Measurements from ENCODE around the gene FERMT2.
"Not testable (repeated sequence)": the region's sequence is repeated elsewhere in the genome, so short reads cannot be mapped to it uniquely, and the experiment has no call there.

Gene FERMT2

DNA sequence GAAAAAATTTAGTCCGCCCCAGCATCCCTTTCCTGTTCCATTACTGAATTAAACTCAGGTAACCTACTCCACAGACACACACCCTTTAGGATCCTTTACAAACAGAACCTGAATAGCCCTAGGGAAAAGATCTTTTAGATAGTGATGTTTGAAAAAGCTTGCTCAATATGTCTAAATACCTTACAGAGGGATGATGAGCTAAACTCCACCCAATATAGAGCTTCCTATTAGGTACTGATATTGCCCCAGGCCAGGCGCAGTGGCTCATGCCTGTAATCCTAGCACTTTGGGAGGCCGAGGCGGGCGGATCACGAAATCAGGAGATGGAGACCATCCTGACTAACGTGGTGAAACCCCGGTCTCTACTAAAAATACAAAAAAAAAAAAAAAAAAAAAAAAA is 50.1 kb downstream of the FERMT2 start:
- DNase-seq, result no peak

DNA sequence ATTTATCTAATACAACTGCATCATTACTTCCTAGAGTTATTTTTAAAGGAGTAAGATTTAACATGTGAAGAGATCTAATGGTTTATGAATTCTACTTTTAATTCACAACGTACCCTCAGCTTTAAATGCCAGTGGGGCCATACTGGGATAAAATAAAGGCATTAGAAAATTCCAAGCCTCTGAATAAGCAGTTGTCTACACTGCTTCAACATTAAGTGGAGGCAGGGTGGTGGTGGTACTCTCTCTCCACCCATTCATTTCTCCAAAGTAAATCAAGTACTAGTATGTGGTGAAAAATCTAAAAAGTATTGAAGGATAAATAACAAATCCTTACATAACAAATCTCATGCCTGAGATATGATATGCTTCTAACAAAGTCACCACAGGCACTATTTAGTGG is 52.4 kb downstream of the FERMT2 start:
- DNase-seq, result no peak

DNA sequence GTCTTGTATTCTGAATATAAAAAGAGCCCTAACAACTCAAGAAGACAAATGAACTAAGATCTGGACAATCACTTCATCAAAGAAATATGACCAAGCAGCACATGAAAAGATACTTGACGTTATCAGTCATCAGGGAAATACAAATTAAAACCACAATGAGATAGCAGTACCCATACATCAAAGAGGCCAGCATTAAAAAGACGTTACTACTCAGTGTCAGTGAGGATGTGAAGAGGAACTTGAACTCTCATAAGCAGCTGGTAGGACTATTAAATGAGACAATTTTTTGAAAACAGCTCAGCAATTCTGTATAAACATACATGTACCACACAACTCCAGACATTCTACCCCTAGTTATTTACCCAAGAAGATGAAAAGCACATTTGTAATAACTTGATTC is 55.9 kb downstream of the FERMT2 start:
- DNase-seq, result no peak

DNA sequence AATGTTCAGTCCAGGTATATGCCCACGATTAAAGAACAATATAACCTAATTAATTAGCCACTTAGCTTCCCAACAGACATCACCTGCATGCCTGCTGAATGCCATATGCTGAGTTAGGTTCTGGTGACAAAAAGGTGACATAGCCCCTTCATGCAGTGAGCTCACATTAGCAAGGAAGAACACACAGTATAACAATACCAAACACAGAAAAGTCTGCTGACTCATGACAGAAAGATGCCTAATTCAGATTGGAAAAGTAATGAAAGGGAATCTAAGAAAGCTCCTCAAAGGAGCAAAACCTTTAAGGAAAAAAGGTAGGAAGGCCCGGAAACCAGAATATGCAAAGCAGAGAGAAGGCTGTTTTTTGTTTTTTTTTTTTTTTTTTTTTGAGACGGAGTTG is 59.0 kb downstream of the FERMT2 start:
- no peak for DNase-seq

DNA sequence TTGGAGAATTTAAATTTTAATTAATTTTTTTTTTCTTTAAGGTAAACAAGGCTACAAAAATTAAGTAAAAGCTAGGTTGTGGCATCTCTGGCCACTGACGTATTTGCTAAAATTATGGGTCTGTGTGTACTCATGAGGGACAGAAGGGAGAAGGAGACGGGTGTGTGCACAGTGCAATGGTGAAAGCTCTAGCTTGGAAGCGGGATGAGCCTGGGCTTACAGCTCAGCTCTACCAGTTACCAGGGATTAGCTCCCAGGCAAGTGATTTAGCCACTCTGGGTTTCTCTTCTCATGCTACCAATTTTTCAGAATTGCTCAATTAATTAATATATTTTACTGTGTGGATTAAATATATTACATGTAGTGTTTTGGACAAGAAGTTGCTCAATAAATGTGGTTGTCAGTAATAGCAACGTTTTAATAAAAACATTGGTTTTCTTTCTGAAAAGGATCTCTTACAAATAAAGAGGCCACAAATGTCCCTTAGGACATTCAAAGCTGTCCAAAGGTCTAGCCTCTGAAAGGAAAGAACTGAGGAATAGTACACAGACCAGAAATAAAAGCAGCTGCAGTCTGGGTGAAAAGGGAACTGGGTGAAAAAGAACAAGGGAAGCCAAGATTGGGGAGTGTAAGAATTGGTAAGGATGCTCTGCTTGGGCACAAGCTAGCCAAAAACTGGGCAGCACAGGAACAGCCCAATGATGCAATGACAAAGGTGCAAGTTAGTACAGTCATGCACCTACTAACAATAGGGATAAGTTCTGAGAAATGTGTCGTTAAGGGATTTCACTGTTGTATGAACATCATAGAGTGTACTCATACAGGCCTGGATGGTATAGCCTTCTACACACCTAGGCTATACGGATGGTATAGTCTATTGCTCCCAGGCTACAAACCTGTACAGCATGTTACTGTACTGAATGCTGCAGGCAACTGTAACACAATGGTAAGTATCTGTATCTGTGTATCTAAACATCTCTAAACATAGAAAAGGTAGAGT is 61.7 kb downstream of the FERMT2 start:
- no peak for DNase-seq

DNA sequence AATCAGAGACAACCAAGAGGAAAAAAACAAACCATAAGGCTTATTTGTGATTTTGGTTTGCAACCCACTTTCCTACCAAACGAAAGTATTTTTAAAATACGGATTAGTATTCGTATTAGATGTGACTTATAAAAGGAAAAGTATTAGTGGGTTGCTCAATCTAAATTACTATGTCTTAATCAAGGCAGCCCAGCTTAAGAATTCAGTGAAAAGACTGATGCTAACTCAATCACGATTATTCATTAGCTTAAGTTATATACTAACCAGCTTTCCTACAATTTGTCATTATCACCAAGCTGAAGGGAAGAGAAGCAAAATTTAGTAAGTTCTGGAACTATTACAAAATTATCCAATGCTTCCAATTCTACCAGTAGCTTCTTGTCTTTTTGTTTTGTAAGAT is 62.7 kb downstream of the FERMT2 start:
- DNase-seq, result no peak

DNA sequence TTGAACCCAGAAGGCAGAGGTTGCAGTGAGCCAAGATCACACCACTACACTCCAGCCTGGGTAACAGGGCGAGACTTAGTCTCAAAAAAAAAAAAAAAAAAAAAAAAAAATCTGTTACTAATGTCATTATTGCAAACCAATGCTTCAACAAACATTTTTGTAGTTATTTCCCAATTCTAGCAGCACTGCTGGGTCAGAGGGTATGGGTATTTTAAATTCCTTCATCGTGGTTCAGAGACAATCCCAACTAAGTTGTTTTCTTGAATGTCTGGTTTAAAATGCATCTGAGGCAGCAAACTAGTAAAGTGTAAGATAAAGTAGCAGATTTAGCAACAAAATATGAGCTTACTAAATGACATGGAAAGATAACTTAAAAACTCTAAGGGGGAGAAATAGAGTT is 65.6 kb downstream of the FERMT2 start:
- DNase-seq, result no peak

DNA sequence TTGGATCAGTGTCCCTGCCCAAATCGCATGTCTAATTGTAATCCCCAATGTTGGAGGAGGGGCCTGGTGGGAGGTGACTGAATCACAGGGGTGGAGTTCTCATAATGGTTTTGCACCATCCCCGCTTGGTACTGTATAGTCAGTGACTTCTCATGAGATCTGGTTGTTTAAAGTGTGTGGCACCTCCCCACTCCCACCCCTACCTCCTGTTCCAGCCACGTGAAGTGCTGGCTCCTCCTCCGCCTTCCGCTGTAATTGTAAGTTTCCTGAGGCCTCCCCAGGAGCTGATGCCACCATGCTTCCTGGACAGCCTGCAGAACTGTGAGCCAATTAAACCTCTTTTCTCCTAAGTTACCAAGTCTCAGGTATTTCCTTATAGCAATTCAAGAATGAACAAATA is 67.2 kb downstream of the FERMT2 start:
- DNase-seq, result no peak

DNA sequence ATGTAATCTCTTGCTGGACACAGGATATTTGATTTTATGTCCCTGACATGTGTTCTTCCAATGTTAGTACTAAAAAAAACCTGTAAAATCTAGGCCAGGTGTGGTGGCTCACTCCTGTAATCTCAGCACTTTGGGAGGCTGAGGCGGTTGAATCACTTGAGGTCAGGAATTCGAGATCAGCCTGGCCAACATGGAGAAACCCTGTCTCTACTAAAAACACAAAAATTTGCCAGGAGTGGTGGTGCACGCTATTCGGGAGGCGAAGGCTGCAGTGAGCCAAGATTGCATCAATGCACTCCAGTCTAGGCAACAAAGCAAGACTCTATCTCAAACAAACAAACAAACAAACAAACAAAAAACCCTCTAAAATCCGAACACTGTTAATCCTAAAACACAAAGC is 68.0 kb downstream of the FERMT2 start:
- DNase-seq, result no peak

DNA sequence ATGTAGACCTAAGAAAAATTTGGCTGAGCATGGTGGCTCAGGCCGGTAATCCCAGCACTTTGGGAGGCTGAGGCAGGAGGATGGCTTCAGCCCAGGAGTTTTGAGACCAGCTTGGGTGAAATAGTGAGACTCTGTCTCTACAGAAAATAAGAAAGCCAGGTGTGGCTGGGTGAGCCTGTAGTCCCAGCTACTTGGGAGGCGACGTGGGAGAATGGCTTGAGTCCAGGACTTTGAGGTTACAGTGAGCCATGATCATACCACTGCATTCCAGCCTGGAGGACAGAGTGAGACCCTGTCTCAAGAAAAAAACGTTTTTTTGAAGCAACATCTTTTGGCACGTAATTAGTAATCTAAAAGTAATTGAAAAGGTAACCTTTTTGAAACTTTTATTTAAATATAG is 70.9 kb downstream of the FERMT2 start:
- DNase-seq, result no peak

DNA sequence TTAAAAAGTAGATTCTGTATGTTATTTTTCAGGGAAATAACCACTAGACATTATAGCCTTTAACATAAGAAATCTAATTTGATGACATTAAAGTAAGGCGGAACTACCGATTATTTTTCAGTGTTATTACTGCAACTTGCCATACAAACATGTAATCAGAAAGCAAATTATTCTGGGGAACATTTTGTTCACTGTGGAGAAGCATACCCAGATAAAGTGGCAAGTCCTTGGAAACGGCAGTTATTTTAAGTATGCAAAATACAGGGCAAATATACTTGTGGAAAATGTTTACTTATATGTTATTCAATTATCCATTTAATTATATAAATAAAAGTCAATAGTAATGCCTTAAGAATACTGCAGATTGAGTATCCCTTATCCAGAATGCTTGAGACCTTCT is 71.9 kb downstream of the FERMT2 start:
- DNase-seq, result no peak

DNA sequence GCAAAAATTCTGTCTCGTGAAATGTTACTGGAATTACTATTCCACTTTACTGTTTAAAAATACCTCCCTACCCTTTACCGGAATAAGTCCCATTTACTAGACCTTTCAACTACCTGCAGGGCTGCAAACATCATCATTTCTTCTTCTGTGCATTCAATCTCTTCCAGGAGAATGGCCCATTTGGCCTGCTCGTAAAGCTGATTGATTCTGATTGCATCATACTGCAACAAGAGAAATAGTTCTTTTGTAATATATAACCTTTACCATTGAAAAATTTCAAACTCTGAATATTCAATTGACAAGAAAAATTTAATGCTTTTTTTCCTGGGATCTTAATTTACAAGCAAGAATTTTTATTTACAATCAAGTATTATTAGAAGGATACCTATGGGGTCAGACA is 72.4 kb downstream of the FERMT2 start:
- DNase-seq, result no peak

DNA sequence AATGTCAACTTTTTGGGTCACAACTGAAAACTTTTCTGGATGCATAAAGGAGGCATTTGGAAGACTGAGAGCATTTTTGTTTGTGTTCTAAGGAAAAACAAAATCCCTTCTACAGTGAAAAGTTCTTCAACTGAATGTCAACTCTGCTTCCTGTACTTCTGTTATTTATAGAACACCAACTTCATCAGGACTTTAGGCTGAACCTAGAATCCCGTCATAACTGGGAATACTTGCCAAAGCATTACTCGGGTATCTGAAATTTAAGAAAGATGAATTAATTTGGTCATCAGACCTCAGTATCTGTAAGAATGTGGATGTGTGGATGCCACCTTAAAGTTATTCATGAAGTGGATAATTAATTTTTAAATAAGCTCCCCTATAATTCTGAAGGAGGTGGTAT is 73.2 kb downstream of the FERMT2 start:
- no peak for DNase-seq

DNA sequence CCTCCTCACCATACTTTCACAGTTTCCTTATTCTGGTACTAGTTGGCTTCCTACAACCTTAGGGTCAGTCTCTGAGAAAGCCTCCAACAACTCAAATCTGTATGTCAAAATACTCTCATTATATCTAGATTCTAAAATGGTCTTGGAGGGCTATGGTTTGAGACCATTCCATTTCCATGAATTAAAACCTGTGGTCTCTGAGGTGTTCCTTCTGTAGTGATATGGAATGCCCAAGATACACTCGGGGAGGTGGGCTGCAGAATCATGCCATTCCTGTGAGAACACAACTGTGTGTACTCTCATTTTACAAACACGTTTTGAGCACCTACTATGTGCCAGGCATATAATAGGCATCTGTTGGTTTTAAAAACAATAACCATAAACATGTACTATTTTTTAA is 74.0 kb downstream of the FERMT2 start:
- no peak for DNase-seq

DNA sequence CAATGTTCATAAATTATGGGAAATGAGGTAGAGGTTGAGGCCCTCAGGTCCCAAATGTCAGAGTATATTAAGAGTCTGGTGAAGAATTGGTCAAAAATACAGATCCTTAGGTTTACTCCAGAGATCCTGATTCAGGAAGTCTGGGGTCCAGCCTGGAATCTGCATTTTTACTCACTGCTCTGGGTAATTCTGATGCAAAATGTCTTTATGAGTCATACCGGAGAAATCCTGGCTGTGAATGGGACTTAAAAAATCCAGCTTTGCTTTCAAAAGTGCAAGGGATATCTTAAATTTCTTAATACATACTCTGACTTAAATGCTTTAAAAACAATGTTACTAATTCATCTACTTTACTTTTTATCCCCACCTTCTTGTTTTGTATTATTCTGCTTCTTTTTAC is 74.5 kb downstream of the FERMT2 start:
- no peak for DNase-seq

DNA sequence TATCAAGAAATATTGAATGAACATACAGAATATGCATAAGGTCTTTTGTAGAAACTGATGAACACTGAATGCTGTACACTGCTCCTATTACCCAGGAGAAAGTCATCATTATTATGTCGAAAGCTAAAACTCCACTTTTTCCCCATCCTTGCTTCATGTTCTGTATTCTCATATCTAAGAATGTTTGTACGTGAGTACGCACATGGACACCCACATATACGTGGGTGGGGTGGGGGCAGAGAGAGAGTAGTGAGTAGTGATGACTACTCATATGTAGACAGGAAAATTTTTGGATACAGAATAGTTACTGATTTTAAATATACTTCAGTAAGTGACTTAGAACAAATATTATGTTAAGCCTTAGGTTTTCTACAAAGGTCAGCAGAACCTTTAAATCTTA is 75.1 kb downstream of the FERMT2 start:
- no peak for DNase-seq

DNA sequence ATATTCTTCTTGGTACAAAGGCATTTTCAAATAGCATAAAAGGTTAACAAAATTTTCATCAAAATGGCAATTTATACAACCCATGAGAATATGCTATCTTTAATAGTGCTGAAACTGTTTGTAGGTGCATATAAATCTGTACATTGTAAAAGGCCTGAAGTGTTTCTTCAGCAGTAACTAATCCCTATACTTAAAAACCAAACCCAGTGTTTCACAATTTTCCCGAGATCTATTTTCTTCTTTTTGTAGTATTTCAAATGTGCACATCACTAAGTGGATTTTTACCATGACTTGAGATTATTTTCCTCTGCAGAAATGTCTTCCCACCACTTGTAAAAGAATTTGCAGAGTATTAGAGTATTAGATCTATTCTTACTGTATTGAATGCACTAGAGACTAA is 76.5 kb downstream of the FERMT2 start:
- DNase-seq, result no peak

DNA sequence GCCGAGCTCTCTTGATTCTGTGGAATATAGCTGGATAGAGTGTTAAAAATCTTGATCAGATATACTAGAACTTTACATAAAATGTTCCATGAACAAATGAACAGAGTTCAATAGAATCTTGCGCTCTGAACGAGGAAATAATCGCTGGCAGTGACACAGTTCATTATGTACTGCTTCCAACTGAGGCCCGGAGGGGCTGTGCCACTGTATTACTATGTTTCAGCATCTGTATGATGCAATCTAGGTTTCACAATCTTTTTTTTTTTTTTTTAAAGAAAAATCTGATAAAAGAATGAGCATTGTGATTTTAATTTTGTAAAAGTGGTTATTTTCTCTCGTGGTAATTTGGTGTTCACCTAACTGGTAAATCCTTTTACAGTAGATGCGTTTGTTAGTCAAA is 77.2 kb downstream of the FERMT2 start:
- DNase-seq, result no peak

DNA sequence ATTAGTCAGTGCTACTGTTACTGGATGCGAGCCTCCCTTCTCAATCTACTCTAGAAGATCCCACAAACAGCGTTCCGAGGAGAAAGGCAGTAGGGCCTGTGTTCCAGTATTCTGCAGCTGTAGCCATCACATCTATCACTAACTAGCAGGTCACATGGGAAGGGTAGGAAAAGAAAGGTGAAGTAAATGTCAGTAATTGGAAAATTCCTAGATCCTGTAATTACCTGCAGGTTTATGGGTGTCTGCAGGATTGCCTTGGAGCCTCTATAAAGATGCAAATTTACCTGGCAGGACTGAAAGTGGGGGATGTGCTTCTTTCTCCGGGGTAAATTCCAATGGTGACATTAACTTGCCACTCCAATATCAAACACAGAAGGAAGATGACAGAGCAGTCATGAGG is 77.8 kb downstream of the FERMT2 start:
- DNase-seq, result no peak

DNA sequence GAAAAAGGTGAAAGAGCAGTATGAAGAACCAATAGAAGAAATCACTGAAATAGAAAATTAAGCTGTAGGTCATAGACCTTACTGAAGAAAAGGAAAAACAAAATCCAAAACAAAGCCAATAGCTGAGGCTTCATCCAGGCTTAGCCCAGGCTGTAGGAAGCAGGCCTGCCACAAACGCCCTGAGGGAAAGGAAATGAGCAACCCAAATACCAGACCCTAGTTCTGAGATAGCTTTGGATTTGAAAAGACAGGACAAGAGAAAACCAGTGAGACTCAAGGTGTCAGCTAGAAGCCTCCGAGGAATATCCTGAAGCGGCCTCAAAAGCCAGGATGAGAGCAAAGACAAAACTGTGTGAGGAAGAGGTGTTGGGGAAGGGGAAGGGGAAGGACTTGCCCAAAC is 79.2 kb downstream of the FERMT2 start:
- no peak for DNase-seq

DNA sequence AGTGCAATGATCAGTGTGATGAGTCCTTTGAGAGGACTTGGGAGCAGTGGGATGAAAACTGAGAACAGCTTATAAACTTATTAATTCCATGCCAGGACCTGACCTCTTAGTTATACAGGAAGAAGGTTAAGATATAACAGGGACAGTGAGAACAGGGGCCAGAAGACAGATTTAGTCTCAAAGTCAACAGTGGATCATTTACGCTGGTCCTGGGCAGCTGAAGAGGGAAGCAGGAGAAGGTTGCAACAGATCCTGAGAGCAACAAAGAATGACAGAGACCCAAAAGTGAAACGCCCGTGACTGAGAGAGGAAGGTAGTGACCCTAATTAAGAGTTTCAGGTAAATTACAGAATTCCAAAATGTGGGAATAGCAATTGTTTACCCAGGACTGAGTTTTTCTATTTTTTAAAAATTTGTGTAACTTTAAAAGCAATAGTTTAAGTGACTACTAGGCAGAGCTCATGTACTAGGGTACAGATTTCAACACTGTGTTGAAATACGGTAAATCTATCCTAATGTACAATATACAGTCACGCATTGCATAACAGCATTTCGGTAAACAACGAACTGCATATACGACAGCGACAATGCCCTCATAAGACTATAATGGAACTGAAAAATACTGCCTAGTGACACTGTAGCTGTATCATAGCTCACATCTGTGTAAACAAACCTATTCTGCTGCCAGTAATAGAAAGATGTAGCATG is 81.8 kb downstream of the FERMT2 start:
- DNase-seq, result no peak

DNA sequence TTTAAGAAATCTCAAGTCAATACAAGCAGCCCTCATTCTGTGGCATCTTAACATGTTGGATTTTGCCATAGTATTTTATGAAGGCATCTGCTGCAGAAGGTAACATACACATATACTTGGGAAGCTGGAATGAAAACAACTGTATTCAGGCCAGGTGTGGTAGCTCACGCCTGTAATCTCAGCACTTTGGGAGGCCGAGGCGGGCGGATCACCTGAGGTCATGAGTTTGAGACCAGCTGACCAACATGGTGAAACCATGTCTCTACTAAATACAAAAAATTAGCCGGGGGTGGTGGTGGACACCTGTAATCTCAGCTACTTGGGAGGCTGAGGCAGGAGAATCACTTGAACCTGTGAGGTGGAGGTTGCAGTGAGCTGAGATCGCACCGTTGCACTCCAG is 86.0 kb downstream of the FERMT2 start:
- DNase-seq, result not testable (repeated sequence)

DNA sequence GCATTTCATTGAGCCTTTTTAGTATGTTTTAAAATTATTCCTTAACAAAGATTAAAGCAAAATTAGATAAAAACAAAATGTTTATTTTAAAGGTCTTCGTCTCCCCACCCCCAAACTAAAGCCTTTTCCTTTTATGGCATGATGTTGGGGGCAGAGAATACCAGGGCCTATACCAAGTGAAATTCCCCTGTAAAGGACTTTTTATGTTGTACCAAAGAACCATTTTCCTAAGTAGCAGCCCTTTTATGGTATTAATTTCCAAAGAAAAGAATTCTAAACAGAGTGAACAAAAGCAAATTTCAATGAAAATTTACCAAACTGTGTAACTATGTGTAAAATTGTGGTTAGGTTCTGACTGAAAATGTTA is 87.5 kb downstream of the FERMT2 start:
- DNase-seq, result no peak

DNA sequence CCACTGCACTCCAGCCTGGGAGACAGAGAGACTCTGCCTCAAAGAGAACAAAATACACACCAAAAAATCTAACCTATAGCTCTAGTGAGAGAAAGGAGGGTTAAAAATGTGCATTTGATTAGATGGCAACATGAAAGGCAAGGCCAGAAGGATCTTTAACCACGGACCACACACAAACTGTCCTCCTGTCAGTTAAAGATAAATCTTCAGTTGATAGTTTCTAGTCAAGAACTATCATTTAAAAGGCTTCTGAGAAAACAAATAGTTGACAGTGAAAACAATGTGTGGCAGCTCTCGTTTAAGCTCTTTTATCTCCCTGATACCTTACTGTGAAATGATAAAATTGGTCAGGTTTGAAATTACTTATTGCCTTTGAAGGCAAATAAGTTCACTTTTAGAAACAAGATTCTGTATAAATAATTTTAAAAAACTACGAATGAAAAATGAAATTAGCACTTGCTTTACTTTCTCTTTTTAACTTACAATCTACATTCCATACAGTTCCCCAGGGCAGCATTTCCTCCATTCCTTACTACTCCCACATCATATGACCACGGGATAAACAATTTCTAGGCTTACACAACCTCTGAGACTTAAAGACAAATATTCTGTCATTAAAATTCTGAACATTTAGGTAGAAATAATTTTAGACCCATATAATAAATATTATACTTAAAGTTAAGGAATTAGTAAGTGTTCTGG is 88.1 kb downstream of the FERMT2 start:
- DNase-seq, result no peak
